SU-DHL-6 (cell line): Measurements from ENCODE around the gene DSG3.

ENCODE experiments used
- H2AFZ ChIP-seq: fragments of 200-600 bp; sonication (generic); 2 replicates; pipeline ENCODE4 v1.6.1; 2014; ENCODE audit warnings: low read depth, mild to moderate bottlenecking, moderate library complexity, mixed read lengths, antibody characterized with exemption, low read length; ENCODE audit not compliant: severe bottlenecking
- H3F3A ChIP-seq: fragments of 200-600 bp; shearing (Covaris generic); 2 replicates; pipeline ENCODE4 v1.6.0; 2016; ENCODE audit warnings: antibody characterized with exemption, mild to moderate bottlenecking; ENCODE audit not compliant: insufficient read depth
- H3K27ac ChIP-seq: fragments of 200-600 bp; sonication (generic); 2 replicates; pipeline ENCODE4 v1.5.1; 2016; ENCODE audit warnings: low read depth, mild to moderate bottlenecking, low read length, moderate library complexity, mixed read lengths
- H3K27me3 ChIP-seq: fragments of 200-600 bp; sonication (generic), shearing (Covaris generic); 2 replicates; pipeline ENCODE4 v1.6.0; 2014; ENCODE audit warnings: mild to moderate bottlenecking, low read length
- H3K36me3 ChIP-seq: fragments of 200-600 bp; sonication (generic); 2 replicates; pipeline ENCODE4 v1.6.1; 2014; ENCODE audit warnings: mild to moderate bottlenecking, low read length, mixed read lengths
- H3K4me2 ChIP-seq: fragments of 300-600, 200-600 bp; shearing (Covaris generic), sonication (generic); 2 replicates; pipeline ENCODE4 v1.6.0; 2014; ENCODE audit warnings: low read length, low read depth, mild to moderate bottlenecking; ENCODE audit not compliant: poor library complexity, severe bottlenecking
- H3K4me3 ChIP-seq: fragments of 200-600 bp; sonication (generic); 2 replicates; pipeline ENCODE4 v1.5.1; 2014; ENCODE audit warnings: antibody characterized with exemption, low read length, mild to moderate bottlenecking, mixed read lengths; ENCODE audit not compliant: insufficient read depth, poor library complexity, severe bottlenecking
- H3K79me2 ChIP-seq: fragments of 200-600 bp; sonication (generic); 2 replicates; pipeline ENCODE4 v1.6.1; 2014; ENCODE audit warnings: mild to moderate bottlenecking, low read length, moderate library complexity; ENCODE audit not compliant: insufficient read depth
- H3K9ac ChIP-seq: fragments of 200-600 bp; sonication (generic); 2 replicates; pipeline ENCODE4 v1.7.0; 2014; ENCODE audit warnings: mild to moderate bottlenecking, low read length
- H3K9me2 ChIP-seq: fragments of 200-600 bp; sonication (generic); replicated peaks from 2 replicates; pipeline ENCODE4 v1.6.1; 2014; ENCODE audit warnings: low read length; ENCODE audit not compliant: insufficient read depth
- H3K9me3 ChIP-seq: fragments of 200-600 bp; sonication (generic); 2 replicates; pipeline ENCODE4 v1.6.1; 2014; ENCODE audit warnings: low read length, mixed read lengths; ENCODE audit not compliant: insufficient read depth
- H4K20me1 ChIP-seq: fragments of 200-600 bp; sonication (generic); 2 replicates; pipeline ENCODE4 v1.6.1; 2014; ENCODE audit warnings: low read depth, mild to moderate bottlenecking, antibody characterized with exemption, low read length, moderate library complexity, mixed read lengths
- EZH2phosphoT487 ChIP-seq: fragments of 200-600 bp; sonication (generic), shearing (Covaris generic); conservative IDR thresholded peaks from 2 replicates; pipeline ENCODE4 v1.6.1; 2018; ENCODE audit warnings: mild to moderate bottlenecking, antibody characterized with exemption, low read length, moderate library complexity, mixed read lengths
- TF ChIP-seq, protein P1 (sequence below): fragments of 200-600 bp; sonication (generic); IDR thresholded peaks from one replicate; pipeline ENCODE4 v1.5.1; 2017; ENCODE audit warnings: antibody characterized with exemption, mild to moderate bottlenecking, low read length, moderate library complexity; ENCODE audit not compliant: insufficient read depth, poor library complexity, severe bottlenecking

Gene DSG3

DNA sequence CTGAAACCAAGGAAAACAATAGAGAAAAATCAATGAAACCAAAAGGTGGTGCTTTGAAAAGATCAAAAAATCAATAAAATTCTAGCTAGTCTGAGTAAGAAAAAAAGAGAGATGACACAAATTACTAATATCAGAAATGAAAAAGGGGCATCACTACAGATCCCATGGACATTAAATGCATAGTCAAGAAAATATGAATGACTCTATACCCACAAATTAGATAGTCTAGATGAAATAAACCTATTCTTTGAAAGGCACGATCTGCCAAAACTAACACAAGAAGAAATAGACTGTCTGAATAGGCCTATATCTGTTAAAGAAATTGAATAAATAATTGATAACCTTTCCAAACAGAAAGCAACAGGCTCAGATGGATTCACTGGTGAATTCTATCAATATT is 15.2 kb upstream of the DSG3 start:
- H3K4me2 ChIP-seq: no peak overlapping the region
- H3K9ac ChIP-seq: no peak overlapping the region
- H3K4me3 ChIP-seq: no peak overlapping the region
- TF ChIP-seq, protein P1, sequence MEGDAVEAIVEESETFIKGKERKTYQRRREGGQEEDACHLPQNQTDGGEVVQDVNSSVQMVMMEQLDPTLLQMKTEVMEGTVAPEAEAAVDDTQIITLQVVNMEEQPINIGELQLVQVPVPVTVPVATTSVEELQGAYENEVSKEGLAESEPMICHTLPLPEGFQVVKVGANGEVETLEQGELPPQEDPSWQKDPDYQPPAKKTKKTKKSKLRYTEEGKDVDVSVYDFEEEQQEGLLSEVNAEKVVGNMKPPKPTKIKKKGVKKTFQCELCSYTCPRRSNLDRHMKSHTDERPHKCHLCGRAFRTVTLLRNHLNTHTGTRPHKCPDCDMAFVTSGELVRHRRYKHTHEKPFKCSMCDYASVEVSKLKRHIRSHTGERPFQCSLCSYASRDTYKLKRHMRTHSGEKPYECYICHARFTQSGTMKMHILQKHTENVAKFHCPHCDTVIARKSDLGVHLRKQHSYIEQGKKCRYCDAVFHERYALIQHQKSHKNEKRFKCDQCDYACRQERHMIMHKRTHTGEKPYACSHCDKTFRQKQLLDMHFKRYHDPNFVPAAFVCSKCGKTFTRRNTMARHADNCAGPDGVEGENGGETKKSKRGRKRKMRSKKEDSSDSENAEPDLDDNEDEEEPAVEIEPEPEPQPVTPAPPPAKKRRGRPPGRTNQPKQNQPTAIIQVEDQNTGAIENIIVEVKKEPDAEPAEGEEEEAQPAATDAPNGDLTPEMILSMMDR: no peak
- no peak for TF ChIP-seq EZH2phosphoT487
- no peaks in the 10 kb centered on the region for H3K36me3 ChIP-seq
- no peaks in the 10 kb centered on the region for H3K79me2 ChIP-seq
- no peaks in the 10 kb centered on the region for H3K9me3 ChIP-seq
- H3F3A ChIP-seq: no peaks in the 10 kb centered on the region
- peaks cover 5% of the 10 kb centered on the region; the same call in 1 of the 2 replicates for H3K27me3 ChIP-seq
- no peaks in the 10 kb centered on the region for H4K20me1 ChIP-seq
- H3K9me2 ChIP-seq: no peaks in the 10 kb centered on the region
- H2AFZ ChIP-seq: no peak overlapping the region
- no peak overlapping the region for H3K27ac ChIP-seq

DNA sequence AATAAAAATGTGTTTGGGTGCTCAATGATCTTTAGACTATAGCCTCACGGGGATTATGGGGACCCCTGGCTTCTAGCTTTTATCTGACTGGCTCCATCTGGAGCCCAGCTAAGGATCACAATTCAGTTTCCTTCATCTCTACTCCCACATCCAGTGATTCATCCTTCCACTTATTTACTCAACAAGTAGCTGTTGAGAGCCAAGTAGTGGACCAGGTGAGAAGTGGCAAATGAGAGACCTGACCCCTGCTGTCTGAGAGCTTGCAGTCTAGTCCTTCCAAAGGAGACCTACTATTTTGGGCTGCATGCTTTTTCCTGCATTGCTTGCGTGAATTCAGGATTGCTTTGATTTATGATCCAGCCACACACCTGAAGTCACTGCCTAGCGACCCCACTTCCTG is 10.7 kb upstream of the DSG3 start:
- Histone ChIP-seq H3K9ac (no peak overlapping the region), H3K9me3 (no peaks in the 10 kb centered on the region), H3K4me2 (no peak overlapping the region), H4K20me1 (no peaks in the 10 kb centered on the region), H3K4me3 (no peak overlapping the region), H3K36me3 (no peaks in the 10 kb centered on the region), H3K27ac (no peak overlapping the region), H3K27me3 (peaks cover 5% of the 10 kb centered on the region; the same call in 1 of the 2 replicates), H3K79me2 (no peaks in the 10 kb centered on the region), H2AFZ (no peak overlapping the region), H3F3A (no peaks in the 10 kb centered on the region), H3K9me2 (no peaks in the 10 kb centered on the region)
- no peak for TF ChIP-seq EZH2phosphoT487
- TF ChIP-seq, protein P1: no peak

DNA sequence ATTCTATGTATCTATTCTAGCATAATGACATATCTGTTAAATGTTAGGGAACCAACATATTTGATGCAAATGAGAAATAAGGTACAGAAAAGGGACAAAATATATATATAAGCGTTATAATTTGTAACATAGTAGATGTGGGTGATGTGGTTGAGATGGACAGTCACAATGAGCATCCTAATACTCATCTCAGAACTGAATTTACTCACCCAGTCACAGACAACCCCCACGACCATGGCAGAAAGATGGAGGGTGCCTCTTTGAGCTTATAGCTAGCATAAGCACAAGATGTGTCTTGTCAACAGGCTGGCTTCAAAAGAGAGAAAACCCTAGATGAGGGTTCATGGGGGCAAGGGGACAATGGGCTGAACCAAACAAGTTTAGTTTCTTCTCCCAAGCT is 9.1 kb upstream of the DSG3 start:
- Histone ChIP-seq H3K9me2 (no peaks in the 10 kb centered on the region), H3K36me3 (no peaks in the 10 kb centered on the region), H3F3A (no peaks in the 10 kb centered on the region), H4K20me1 (no peaks in the 10 kb centered on the region), H2AFZ (no peak overlapping the region), H3K9me3 (no peaks in the 10 kb centered on the region), H3K27me3 (peaks cover 5% of the 10 kb centered on the region; the same call in 1 of the 2 replicates), H3K9ac (no peak overlapping the region), H3K4me2 (no peak overlapping the region), H3K79me2 (no peaks in the 10 kb centered on the region), H3K4me3 (no peak overlapping the region), H3K27ac (no peak overlapping the region)
- TF ChIP-seq, protein P1: no peak
- TF ChIP-seq EZH2phosphoT487: no peak
